ENCODE results near the gene CALHM4. TPM values are rescaled to one million over a fixed set of nuclear protein-coding genes. Genes with fewer than 3 reads are reported as not detected.

The CALHM4 gene
- total RNA-seq, 1 donor from 2014 or later = not detected

DNA sequence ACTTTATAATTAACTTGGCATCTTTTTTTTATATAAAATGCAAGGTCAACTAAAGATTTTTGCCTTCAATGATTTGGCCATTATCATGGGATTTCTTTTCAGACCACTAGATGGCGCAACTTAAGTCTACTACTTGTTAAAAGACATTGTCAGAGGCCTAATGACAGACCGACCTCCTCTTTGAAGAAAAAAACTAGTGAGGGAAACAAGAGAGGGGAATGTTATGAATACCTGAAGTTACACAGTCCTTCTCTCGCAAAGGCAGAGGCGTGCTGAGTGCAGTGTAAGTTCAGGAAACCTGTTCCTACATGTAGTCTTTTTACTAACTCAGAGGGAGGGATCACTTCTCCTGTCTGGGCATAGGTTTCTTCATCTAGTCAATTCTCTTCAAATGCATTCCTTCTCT is 17.3 kb upstream of the CALHM4 start:
- peak in 1 of 2 donors; percentile 12 for DNase-seq (ENCODE audit: low spot score in 2 of 2)
- FAIRE-seq = no peak

DNA sequence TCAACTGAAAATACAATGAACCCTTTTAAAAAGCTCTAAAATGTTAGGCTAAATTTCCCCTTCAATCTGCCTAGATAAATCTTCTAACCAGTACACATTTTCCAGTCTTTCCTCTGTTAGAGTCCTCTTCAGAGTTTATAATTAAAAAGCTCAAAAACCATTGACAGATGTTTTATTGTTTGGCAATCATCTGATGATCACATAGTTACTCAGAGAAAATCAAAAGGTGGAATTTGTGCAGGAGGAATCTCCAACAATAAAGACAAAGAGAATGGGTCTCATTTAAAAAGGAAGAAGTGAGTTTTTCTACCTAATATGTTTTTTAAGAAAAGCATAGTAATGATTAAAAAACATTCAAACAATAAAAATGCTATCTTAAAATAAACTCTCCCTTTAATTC is 11.1 kb upstream of the CALHM4 start:
- FAIRE-seq = no peak
- DNase-seq (ENCODE audit: low spot score in 2 of 2) = no peak

DNA sequence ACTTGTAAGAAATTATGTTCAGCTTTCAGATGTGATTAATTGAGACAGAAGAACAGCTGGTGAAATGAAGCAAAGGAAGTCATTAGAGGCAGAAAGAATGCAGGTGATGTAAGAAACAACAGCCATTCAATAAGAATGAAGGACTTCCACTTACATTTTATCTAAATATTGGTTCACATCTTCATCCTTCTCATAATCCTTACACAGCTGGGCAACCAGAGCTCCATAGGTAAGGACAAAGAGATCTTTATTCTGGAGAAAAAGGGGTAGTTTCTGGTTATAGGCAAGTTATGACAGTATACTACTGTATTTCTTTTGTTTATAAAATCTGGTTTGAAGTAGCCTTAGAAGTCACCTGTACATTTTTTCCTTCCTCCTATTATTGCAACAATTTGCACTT is 10.4 kb upstream of the CALHM4 start:
- no peak for DNase-seq (ENCODE audit: low spot score in 2 of 2)
- no peak for FAIRE-seq

DNA sequence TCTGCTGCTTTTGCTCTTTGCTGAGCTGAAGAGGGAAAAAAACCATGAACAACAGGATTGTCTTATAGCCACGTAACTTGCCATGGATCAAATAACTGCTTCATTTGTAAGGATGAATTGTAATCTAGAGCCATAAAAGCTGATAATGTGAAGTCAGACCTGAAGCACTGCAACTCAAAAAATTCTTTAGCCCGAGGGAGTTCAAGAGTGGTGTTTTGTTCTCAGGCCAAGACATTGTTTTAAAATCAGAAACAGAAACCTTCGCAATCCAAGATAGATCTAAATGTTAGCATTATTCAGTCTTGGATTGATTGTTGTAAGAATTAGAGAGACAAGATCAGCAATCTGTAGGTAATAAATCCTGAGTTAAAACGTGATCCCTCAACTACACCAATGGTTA is 7.9 kb upstream of the CALHM4 start, which contains the start of gene TRAPPC3L:
Gene TRAPPC3L (minus strand): TSS at position 34 of the 400 bp plus-strand sequence. CDS start 170 bp downstream, outside the sequence.
- DNase-seq (ENCODE audit: low spot score in 2 of 2) (no peak), FAIRE-seq (no peak)

DNA sequence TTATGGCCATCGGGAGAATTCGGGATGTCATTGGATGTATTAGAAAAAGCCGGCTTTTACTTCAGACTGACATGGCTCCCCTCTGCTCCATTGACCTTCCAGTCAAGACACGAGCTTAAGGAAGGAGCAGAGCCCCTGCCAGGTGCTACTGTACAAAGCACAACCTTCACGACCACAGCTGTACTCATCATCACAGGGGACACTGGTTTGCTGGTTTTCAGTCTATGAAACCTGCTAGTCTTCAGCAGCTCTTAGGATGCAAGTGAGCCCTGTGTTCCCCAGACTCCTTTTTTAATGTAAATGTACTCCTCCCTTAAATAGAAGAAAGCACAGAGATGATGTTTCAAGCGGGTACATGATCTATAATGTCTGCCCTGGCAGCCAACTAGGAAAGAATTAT is 6.2 kb upstream of the CALHM4 start:
- FAIRE-seq = no peak
- DNase-seq (ENCODE audit: low spot score in 2 of 2) = no peak

DNA sequence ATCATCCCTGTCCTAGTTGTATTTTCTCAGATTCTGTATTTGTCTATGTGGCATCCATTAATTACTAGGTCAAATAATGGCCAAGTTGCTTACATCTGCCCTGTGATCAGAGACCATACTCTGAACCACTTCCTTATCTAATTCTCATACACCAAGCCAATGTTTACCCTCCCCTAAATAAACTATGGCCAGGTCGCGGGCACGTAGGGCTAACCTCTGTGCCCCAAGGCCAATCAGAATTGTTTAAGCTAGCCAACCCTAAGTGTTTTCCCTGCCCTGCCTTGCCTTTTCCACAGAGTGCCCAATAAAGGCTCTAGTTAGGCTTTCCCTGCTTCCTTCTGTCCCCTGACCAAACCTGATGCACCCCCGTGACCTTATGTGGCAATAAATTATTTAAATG is 2.8 kb upstream of the CALHM4 start:
- DNase-seq (ENCODE audit: low spot score in 2 of 2) = no peak
- no peak for FAIRE-seq

DNA sequence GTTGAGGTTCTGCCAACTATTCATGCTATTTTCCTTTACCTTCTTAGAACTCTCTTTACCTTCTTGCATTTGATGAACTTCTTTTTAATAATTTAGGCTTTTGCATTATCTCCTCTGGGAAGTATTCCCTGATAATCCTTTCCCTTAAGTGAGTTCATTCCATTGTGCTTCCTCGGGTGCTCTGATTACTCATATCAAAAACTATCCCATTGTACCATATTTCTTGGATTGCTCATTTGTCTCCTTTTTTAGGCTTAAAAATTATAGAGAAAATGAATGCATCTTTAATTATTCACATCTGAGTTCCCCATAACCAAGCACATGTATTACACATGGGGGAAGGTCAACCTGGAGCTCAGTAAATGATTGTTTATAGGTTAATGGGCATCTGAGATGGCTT is 2.5 kb downstream of the CALHM4 start:
- no peak for FAIRE-seq
- no peak for DNase-seq (ENCODE audit: low spot score in 2 of 2)

DNA sequence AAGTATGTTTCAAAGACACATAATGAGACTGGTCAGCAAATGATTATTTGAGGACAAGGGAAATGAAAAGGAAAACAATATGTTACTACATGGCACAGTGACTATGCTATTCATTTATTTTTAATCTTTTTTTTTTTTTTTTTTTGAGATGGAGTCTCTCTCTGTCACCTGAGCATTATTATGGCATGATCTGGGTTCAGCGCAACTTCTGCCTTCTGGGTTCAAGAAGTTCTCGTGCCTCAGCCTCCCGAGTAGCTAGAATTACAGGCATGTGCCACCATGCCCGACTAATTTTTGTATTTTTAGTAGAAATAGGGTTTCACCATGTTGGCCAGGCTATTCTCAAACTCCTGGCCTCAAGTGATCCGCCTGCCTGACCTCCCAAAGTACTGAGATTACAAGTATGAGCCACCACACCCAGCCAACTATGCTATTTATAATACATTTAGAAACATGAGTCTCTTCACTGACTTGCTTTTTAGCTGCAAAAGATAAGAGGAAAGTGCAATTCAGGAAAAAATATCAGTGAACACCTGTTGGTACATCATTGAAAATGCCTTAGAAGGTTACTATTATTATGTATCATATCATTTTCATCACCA is 3.4 kb downstream of the CALHM4 start:
- FAIRE-seq = no peak
- no peak for DNase-seq (ENCODE audit: low spot score in 2 of 2)

DNA sequence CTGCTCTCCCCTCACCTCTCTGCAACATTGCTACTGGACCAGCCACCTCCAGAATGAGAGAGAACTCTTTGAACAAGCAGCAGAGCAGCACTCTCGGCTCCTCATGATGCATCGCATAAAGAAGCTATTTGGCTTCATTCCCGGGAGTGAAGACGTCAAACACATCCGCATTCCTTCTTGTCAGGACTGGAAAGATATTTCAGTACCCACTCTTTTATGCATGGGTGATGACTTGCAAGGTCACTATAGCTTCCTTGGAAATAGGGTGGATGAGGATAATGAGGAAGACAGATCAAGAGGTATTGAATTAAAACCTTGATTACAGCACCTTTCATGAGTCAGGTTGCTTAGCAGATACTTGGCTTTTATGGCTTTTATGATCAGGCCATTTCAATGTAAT is 4.3 kb downstream of the CALHM4 start:
- no peak for FAIRE-seq

DNA sequence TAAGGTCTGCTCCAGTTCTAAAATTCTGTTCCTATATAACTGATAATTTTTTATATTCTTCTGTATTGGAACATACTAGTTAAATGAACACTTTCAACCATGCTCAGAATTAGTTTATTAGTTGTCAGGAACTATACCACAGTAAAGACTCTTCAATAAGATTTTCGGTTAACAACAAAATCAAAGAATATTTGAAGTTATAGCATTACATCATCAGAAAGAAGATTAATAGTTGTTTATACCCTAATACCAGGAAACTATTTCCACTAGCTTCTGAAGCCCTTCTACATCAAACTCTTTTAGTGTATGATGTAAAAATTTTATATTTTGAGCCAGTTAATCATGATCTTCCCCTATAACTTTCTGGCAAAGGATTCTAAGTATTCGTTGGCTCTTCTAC is 6.6 kb downstream of the CALHM4 start:
- FAIRE-seq = no peak
- DNase-seq (ENCODE audit: low spot score in 2 of 2) = no peak

More for the DNA sequence above, 4.3 kb downstream of the CALHM4 start:
- DNase-seq (ENCODE audit: low spot score in 2 of 2) = no peak

DNA sequence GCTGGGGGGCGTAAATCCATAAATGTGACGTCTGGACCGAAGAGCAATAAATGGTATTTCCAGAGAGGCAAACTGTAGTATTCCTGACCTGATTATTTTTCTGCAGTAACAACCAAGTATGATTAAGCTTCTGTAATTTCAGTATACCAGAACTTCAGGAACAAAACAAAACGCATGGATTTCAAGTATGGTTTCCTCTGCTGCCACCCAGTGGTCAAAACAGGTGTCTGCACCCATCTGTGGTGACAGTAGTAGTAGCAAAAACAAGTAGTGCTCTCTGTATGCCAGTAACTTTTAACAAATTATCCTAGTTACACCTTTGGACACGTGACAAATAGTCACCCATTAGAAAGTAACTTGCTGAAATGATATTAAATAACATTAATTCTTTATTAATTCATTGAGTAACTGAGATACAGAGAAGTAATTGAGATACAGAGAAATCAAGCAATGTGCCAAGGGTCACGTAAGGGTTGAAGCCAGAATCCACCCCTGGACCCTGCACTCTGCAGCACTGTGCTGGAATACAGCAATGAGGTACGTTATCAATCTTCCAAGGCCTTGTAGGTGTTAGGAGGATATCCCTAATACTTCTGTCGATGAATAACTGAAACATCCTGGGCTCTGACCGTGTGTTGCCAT is 7.9 kb downstream of the CALHM4 start:
- DNase-seq (ENCODE audit: low spot score in 2 of 2) (peak; percentile 47 to 64), FAIRE-seq (peak; percentile 91)

DNA sequence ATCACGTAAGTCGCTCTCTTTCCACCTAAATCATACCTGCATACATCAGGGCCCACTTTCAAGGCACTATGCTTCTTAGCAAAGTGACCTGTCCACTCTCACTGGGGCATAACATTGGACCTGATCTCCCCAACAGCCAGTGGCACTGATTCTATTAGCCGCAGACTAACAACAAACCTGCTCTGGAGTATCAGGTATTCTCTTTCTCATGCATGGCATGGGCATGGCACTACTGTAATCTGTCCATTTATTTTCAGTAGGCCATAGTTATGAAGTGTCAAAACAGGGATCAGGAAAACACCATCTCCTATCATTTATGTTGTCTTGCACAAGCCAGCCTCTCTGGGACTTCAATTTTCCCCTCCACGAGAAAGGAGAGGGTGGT is 8.5 kb downstream of the CALHM4 start:
- FAIRE-seq = no peak
- no peak for DNase-seq (ENCODE audit: low spot score in 2 of 2)

DNA sequence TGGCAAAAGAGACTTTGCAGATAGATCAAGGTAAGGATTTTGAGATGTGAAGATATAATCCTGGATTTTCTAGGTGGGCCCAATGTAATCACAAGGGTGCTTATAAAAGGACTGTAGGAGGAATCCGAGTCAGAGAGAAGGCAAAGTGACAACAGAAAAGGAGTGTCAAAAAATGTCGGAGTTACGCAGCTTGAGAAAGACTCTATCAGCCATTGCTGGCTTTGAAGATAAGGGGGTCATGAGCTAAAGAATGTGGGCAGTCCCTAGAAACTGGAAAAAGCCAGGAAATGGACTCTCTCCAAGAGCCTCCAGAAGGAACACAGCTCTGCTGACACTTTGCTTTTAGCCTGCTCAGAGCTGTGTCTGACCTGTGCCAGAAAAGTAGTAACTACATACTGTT is 9.1 kb downstream of the CALHM4 start:
- FAIRE-seq = no peak

DNA sequence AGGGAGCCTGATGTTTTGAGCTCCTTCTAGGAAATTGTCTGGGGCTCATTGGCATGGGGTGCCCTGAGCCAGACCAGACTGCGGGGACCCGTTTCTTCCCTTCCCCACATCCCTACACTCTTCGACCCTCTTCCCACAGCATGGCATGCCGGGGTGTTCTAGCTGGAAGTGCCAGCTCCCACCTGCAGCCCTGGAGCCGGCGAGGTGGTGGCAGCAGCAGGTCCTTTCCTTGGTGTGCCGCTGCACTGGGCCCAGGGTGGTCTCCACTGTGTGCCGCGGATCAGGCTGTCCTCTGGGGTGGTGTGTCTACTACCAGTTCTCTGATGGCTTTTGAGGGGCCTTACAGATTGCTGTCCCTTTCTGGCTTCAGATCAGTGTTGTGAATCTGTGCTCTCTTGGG is 10.3 kb downstream of the CALHM4 start:
- FAIRE-seq = no peak

More for the DNA sequence above, 9.1 kb downstream of the CALHM4 start:
- DNase-seq (ENCODE audit: low spot score in 2 of 2) = no peak

DNA sequence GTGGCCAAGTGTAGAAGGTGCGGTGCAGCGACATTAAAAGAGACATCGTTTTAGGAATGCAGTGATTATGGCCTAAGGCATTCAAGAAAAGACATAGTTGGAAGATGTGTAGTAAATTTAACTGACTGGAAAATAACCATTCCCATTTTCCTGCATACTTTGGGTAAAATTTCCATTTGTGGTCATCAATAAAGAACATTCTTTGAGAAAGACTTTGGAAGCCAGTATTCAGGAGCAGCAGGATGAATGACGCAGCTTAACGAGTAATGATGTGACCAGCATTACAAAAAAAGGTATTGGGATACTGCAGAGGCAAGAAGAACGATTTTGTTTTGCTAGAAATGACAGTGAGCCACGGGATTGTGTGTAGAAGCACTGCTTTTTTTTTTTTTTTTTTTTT is 10.8 kb downstream of the CALHM4 start:
- FAIRE-seq (no peak), DNase-seq (ENCODE audit: low spot score in 2 of 2) (no peak)

More for the DNA sequence above, 10.3 kb downstream of the CALHM4 start:
- no peak for DNase-seq (ENCODE audit: low spot score in 2 of 2)

DNA sequence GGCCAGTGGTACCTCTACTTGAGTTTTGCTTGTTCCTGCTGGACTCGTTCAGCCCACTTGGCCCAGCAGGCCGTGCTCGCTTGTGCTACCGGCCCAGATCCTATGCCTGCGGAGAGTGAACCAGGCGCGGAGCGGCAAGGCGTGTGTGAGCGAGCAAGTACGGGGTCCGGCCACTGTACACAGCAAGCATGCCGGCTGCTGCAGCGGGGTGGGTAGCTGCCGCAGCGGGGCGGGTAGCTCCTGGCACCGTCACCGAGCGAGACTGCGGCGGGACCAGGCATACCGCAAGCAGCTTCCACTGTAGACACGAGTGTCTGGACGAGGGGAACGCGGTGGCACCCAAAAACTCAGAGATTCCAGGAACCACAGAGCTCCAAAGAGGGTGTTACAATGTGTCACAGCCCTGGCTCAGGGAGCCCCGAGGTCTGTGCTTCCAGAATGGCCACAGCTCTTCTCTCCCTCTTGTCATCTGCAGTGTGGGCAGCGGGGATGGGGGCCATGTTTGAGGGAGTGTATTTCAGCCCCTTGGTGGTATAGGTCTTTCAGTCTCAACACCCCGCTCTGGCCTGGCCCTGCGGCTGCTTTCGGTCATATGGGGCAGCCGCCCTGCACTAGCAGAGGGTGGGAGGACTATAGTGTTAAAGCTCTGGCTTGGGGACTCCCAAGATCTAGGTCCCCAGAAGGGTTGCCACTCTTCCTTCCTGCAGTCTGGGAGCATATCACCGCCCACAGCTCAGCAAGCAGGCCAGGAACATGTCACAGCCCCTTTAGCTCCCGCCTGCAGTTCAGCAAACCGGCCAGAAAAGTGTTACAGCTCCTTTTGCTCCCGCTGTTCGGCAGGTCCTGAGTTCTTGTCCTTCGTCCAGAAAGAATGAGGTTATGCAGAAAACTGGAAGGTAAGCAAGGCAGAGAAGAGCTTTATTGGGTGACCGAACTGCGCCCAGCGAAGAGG is 11.6 kb downstream of the CALHM4 start:
- no peak for FAIRE-seq
- no peak for DNase-seq (ENCODE audit: low spot score in 2 of 2)

DNA sequence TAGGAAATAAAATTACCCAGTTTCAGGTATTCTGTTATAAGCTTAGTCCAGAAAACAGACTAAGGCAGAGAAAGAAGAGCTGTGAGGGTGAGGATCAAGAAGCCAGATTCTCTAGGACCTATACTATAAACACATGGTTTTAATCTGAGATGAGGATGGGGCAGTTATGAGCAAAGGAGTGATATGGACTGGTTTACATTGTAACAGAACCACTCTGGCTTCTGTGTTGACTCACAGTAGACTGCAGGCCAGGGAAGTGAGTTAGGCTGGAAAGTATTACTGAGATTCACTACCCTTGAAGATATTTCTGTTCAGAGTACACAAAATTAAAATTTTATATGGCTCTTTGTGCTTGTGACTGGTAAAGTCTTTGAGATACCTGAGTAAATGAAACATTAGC is 14.6 kb downstream of the CALHM4 start:
- DNase-seq (ENCODE audit: low spot score in 2 of 2) (no peak), FAIRE-seq (no peak)

DNA sequence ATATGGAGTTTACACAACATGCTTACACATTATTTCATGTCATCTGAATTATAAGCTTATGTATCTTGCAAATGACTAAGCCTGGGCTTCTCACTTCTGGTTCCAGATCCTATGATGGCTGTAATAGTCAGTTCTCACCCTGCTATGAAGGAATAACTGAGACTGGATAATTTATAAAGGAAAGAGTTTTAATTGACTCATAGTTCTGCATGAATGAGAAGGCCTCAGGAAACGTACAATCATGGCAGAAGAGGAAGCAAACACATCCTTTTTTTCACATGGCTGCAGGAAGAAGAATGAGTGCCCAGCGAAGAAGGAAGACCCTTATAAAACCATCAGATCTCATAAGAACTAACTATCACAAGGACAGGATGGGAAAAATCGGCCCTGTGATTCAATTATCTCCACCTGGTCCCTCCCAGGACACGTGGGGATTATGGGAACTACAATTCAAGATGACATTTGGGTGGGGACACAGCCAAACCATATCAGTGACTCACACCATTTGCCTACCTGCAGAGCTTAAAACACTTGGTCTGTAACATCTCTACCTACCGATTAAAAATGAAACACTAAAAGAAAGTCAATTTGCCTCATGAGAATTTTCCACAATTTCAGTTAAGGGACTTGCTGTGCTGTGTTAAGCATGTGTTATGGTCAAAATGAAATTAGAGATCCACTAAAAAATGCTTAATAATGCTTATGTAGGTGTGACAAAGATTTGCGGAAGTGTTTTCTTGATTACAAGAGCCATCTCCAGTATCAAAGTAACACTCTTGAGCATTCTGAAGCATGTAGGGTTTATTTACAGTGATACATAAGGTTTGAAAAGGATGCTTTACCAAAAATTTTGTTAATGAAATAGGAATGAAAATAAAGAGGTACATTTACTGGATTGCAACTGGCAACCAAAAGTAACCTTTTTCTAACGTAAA is 15.5 kb downstream of the CALHM4 start:
- no peak for DNase-seq (ENCODE audit: low spot score in 2 of 2)
- FAIRE-seq = no peak

DNA sequence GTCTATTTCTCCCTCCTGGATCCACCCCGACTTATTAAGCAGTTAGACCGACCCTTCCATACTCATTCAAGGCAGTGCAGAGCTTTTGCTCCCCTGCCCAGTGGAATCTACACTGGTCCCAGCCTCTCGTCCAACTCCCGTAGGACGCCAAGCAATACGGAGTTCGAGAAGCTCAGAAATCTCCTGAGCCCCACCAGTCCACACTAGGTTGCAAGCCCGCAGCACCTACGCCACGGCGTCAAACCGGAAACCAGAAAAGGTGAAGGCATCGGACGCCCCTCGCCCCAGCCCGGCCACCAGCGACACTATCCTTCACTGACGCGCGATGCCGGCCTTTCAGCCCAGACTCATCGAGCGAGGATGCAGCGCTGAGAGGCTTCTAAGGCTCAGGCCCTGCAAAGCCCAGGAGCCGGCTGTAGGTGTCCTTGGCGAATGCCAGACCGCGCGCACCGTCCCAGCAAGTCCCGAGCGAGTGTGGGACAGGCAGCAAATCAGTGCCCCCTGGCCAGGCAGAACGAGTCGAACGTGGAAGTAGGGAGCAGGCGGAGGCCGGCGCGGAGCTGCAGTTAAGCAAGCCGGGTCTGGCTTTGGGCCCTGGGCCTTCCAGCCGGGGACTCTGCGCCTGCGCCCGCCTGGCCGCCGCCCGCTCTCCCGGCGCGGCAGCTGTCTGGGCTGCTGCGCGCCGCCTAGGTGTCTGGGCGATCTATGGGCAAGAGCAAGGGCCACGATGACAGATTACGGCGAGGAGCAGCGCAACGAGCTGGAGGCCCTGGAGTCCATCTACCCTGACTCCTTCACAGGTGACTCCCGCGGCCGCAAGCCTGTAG is 17.5 kb downstream of the CALHM4 start, which contains the start of gene RWDD1:
Gene RWDD1 (plus strand): TSS at position 649 of the 827 bp plus-strand sequence. CDS start 79 bp downstream, at position 728.
- FAIRE-seq (no peak), DNase-seq (ENCODE audit: low spot score in 2 of 2) (peak; percentile 93)
